Neural cell (in vitro differentiated cells): Measurements from ENCODE around the gene RXFP3. TPM values are rescaled to one million over a fixed set of nuclear protein-coding genes. Genes with fewer than 3 reads are reported as not detected.

Experiments
- H2AFZ ChIP-seq: fragments of 200-600, 300-800 bp; sonication (generic), shearing (Covaris generic); 2 replicates; pipeline ENCODE4 v1.6.0; 2014; ENCODE audit warnings: low read depth, mild to moderate bottlenecking, antibody characterized with exemption, low read length, moderate library complexity
- H3F3A ChIP-seq: fragments of 200-600 bp; shearing (Covaris generic); 2 replicates; pipeline ENCODE4 v1.6.1; 2016; ENCODE audit warnings: mild to moderate bottlenecking, moderate library complexity, mixed read lengths, antibody characterized with exemption, low read length; ENCODE audit not compliant: insufficient read depth, poor library complexity, severe bottlenecking
- H3K27ac ChIP-seq: fragments of 200-600, 300-800 bp; sonication (generic), shearing (Covaris generic); 2 replicates; pipeline ENCODE4 v1.5.1; 2014; ENCODE audit warnings: mild to moderate bottlenecking, low read length, moderate library complexity
- H3K27me3 ChIP-seq: fragments of 300-800, 200-600 bp; sonication (generic), shearing (Covaris generic); 2 replicates; pipeline ENCODE4 v1.6.0; 2014; ENCODE audit warnings: mild to moderate bottlenecking, low read depth, low read length, moderate library complexity; ENCODE audit not compliant: insufficient read depth
- H3K36me3 ChIP-seq: fragments of 300-800, 200-600 bp; sonication (generic), shearing (Covaris generic); 2 replicates; pipeline ENCODE4 v1.5.1; 2014; ENCODE audit warnings: mild to moderate bottlenecking, antibody characterized with exemption, low read length, moderate library complexity; ENCODE audit not compliant: insufficient read depth
- H3K4me2 ChIP-seq: fragments of 300-800, 200-600 bp; sonication (generic), shearing (Covaris generic); 2 replicates; pipeline ENCODE4 v1.6.0; 2014; ENCODE audit warnings: mild to moderate bottlenecking, low read length
- H3K4me3 ChIP-seq: fragments of 300-800, 200-600 bp; sonication (generic), shearing (Covaris generic); 2 replicates; pipeline ENCODE4 v1.5.1; 2014; ENCODE audit warnings: mild to moderate bottlenecking, low read length, moderate library complexity
- H3K79me2 ChIP-seq: fragments of 200-600 bp; shearing (Covaris generic); replicated peaks from 2 replicates; pipeline ENCODE4 v1.6.0; 2014; ENCODE audit warnings: mild to moderate bottlenecking, low read length, moderate library complexity; ENCODE audit not compliant: insufficient read depth
- H3K9ac ChIP-seq: fragments of 300-800, 200-600 bp; sonication (generic), shearing (Covaris generic); 2 replicates; pipeline ENCODE4 v1.6.1; 2016; ENCODE audit warnings: mild to moderate bottlenecking, low read length, mixed read lengths
- H3K9me2 ChIP-seq: fragments of 200-600 bp; shearing (Covaris generic); 2 replicates; pipeline ENCODE4 v1.6.1; 2016; ENCODE audit warnings: mild to moderate bottlenecking, low read length, mixed read lengths; ENCODE audit not compliant: insufficient read depth
- H3K9me3 ChIP-seq: fragments of 200-600, 300-800 bp; sonication (generic), shearing (Covaris generic); 2 replicates; pipeline ENCODE4 v1.6.1; 2016; ENCODE audit warnings: mild to moderate bottlenecking, mixed run types, low read length, moderate library complexity, mixed read lengths
- H4K20me1 ChIP-seq: fragments of 200-600 bp; shearing (Covaris generic); 2 replicates; pipeline ENCODE4 v1.6.1; 2016; ENCODE audit warnings: mild to moderate bottlenecking, mixed run types; ENCODE audit not compliant: insufficient read depth
- EP300 ChIP-seq: fragments of 450-650 bp; conservative IDR thresholded peaks from 2 replicates; pipeline ENCODE4 v1.6.1; 2014; ENCODE audit warnings: antibody characterized with exemption, mild to moderate bottlenecking, moderate library complexity; ENCODE audit not compliant: poor library complexity, severe bottlenecking
- EZH2 ChIP-seq: fragments of 200-600, 300-800 bp; shearing (Covaris generic), sonication (generic); IDR thresholded peaks from 2 replicates; pipeline ENCODE4 v1.6.1; 2014; ENCODE audit warnings: antibody characterized with exemption, low read length, borderline replicate concordance, mild to moderate bottlenecking; ENCODE audit not compliant: insufficient read depth, poor library complexity, severe bottlenecking
- MXI1 ChIP-seq: fragments of 450-650 bp; conservative IDR thresholded peaks from 2 replicates; pipeline ENCODE4 v1.6.1; 2014; ENCODE audit warnings: antibody characterized with exemption, mild to moderate bottlenecking; ENCODE audit not compliant: poor library complexity, severe bottlenecking
- POLR2AphosphoS5 ChIP-seq: IDR thresholded peaks from 2 replicates; pipeline ENCODE4 v1.6.1; 2012
- RAD21 ChIP-seq: fragments of 450-650 bp; conservative IDR thresholded peaks from 2 replicates; pipeline ENCODE4 v1.6.1; 2014; ENCODE audit warnings: antibody characterized with exemption, mild to moderate bottlenecking, moderate library complexity
- SMC3 ChIP-seq: fragments of 450-650 bp; conservative IDR thresholded peaks from 2 replicates; pipeline ENCODE4 v1.6.1; 2014; ENCODE audit warnings: antibody characterized with exemption, mild to moderate bottlenecking, moderate library complexity; ENCODE audit not compliant: poor library complexity
- TAF1 ChIP-seq: IDR thresholded peaks from 2 replicates; pipeline ENCODE4 v1.6.1; 2012; ENCODE audit warnings: low read depth
- polyA plus RNA-seq: library from polyadenylated mRNA; depleted of rRNA; stranded (reverse); fragments of >200 nt; gene quantifications from 2 replicates; pipeline ENCODE4 v1.2.3, GENCODE V29; 2014
- TF ChIP-seq, protein P1 (sequence below): fragments of 450-650 bp; IDR thresholded peaks from 2 replicates; pipeline ENCODE4 v1.5.1; 2014; ENCODE audit warnings: antibody characterized with exemption, mild to moderate bottlenecking, moderate library complexity; ENCODE audit not compliant: poor library complexity, severe bottlenecking
- TF ChIP-seq, protein P2 (sequence below): IDR thresholded peaks from 2 replicates; pipeline ENCODE4 v1.6.1; 2012; ENCODE audit warnings: borderline replicate concordance

The RXFP3 gene
- polyA plus RNA-seq, 1 donor from 2014 or later = not detected

DNA sequence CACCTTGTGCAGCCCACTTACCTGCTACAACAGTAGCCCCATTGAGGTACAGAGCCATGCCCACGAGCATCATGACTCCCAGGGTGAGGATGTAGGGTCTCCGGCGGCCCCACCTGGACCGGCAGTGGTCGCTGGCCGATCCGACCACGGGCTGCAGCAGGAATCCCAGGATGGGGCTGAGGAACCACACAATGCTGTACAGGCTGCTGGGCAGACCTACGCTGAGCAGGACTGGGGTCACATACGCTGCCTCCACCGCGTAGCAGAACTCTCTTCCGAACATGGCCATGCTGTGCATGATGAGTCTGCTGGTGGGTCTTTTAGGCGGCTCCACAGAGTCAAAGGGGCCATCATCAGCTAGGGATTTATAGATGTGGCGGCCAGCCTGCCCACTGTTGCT is 48.0 kb downstream of the RXFP3 start:
- no peaks in the 10 kb centered on the region for H3K27me3 ChIP-seq
- H3F3A ChIP-seq = no peaks in the 10 kb centered on the region
- no peak for TF ChIP-seq TAF1
- no peak for TF ChIP-seq EP300
- TF ChIP-seq EZH2 = no peak
- TF ChIP-seq SMC3 = no peak
- TF ChIP-seq POLR2AphosphoS5 = no peak
- TF ChIP-seq, protein P1, sequence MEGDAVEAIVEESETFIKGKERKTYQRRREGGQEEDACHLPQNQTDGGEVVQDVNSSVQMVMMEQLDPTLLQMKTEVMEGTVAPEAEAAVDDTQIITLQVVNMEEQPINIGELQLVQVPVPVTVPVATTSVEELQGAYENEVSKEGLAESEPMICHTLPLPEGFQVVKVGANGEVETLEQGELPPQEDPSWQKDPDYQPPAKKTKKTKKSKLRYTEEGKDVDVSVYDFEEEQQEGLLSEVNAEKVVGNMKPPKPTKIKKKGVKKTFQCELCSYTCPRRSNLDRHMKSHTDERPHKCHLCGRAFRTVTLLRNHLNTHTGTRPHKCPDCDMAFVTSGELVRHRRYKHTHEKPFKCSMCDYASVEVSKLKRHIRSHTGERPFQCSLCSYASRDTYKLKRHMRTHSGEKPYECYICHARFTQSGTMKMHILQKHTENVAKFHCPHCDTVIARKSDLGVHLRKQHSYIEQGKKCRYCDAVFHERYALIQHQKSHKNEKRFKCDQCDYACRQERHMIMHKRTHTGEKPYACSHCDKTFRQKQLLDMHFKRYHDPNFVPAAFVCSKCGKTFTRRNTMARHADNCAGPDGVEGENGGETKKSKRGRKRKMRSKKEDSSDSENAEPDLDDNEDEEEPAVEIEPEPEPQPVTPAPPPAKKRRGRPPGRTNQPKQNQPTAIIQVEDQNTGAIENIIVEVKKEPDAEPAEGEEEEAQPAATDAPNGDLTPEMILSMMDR = no peak
- TF ChIP-seq RAD21 = no peak
- TF ChIP-seq MXI1 = no peak
- TF ChIP-seq, protein P2, sequence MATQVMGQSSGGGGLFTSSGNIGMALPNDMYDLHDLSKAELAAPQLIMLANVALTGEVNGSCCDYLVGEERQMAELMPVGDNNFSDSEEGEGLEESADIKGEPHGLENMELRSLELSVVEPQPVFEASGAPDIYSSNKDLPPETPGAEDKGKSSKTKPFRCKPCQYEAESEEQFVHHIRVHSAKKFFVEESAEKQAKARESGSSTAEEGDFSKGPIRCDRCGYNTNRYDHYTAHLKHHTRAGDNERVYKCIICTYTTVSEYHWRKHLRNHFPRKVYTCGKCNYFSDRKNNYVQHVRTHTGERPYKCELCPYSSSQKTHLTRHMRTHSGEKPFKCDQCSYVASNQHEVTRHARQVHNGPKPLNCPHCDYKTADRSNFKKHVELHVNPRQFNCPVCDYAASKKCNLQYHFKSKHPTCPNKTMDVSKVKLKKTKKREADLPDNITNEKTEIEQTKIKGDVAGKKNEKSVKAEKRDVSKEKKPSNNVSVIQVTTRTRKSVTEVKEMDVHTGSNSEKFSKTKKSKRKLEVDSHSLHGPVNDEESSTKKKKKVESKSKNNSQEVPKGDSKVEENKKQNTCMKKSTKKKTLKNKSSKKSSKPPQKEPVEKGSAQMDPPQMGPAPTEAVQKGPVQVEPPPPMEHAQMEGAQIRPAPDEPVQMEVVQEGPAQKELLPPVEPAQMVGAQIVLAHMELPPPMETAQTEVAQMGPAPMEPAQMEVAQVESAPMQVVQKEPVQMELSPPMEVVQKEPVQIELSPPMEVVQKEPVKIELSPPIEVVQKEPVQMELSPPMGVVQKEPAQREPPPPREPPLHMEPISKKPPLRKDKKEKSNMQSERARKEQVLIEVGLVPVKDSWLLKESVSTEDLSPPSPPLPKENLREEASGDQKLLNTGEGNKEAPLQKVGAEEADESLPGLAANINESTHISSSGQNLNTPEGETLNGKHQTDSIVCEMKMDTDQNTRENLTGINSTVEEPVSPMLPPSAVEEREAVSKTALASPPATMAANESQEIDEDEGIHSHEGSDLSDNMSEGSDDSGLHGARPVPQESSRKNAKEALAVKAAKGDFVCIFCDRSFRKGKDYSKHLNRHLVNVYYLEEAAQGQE = no peak
- H3K79me2 ChIP-seq = no peaks in the 10 kb centered on the region
- H3K9me3 ChIP-seq = no peaks in the 10 kb centered on the region
- H3K9ac ChIP-seq = no peak overlapping the region
- no peak overlapping the region for H3K4me2 ChIP-seq
- no peak overlapping the region for H3K27ac ChIP-seq
- no peaks in the 10 kb centered on the region for H3K9me2 ChIP-seq
- H3K36me3 ChIP-seq = peaks cover 15% of the 10 kb centered on the region
- no peak overlapping the region for H3K4me3 ChIP-seq
- no peaks in the 10 kb centered on the region for H4K20me1 ChIP-seq
- no peak overlapping the region for H2AFZ ChIP-seq

- no peaks in the 10 kb centered on the region for H3K27me3 ChIP-seq
- TF ChIP-seq MXI1 = no peak
- TF ChIP-seq POLR2AphosphoS5 = no peak
- TF ChIP-seq EP300 = no peak
- TF ChIP-seq, protein P2 = no peak
- TF ChIP-seq EZH2 = no peak
- TF ChIP-seq, protein P1 = no peak
- TF ChIP-seq TAF1 = no peak
- no peak for TF ChIP-seq SMC3
- TF ChIP-seq RAD21 = no peak
- H2AFZ ChIP-seq = no peak within 1 kb of the TSS
- no peak within 1 kb of the TSS for H3K4me2 ChIP-seq
- H3K27ac ChIP-seq = no peak within 1 kb of the TSS
- no peak within 1 kb of the TSS for H3K4me3 ChIP-seq
- H3K36me3 ChIP-seq = peaks cover 15% of the 10 kb centered on the region
- no peak within 1 kb of the TSS for H3K9ac ChIP-seq
- no peaks in the 10 kb centered on the region for H4K20me1 ChIP-seq
- H3F3A ChIP-seq = no peaks in the 10 kb centered on the region
- no peaks in the 10 kb centered on the region for H3K9me2 ChIP-seq
- no peaks in the 10 kb centered on the region for H3K9me3 ChIP-seq
- H3K79me2 ChIP-seq = no peaks in the 10 kb centered on the region
Observed at GRCh38 chr5:33984671-33985124, 48.5 kb downstream of the RXFP3 start, which contains the start of gene SLC45A2. Gene SLC45A2, minus strand, starts transcription at chr5:33984693. Its CDS starts 110 bp downstream, at chr5:33984583.
